HG03066 (cell line): ENCODE data around the gene RRP1B.

Experiments used
- ATAC-seq: cut with Tn5 transposase; IDR thresholded peaks from one replicate; pipeline ENCODE4 v1.9.1; 2021; ENCODE audit warnings: low read depth; ENCODE audit not compliant: unreplicated experiment

The RRP1B gene

GRCh38 chr21:43739621-43740435 is 80.5 kb downstream of the RRP1B start:
- no peak for ATAC-seq

DNA sequence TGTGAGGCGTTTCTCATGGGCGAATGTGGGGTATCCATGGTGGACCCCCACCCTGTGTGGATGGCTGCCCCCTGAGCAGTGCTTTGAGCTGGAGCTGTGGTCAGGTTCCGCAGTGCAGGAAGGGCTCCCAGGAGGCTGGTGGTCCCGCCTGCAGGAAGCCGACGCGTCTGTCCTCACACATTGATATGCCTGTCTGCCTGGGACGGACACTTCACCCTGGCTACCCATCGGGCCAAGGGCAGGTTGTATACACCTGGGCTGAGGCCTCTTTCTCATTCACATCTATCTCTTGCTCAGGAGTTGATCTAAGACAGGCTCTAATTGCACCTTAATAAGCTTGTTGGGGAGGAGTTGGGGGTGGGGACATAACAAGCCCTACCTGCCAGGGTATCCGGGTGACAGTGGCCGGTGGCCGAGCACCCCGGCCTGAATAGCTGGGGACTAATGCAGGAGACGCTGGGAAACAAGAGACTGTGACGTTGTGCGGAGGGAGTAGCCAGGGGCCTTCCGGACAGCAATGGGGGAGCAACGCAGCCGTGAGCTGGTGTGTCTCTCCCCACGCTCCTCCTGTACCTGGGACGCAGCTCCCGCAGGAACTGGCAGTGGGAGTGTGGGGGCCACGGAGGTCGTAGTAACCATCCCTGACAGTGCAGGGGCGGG is 81.3 kb downstream of the RRP1B start:
- ATAC-seq, result no peak

- ATAC-seq, result no peak
Measured at GRCh38 chr21:43741423-43742096, 82.2 kb downstream of the RRP1B start.

GRCh38 chr21:43743947-43744346 is 84.6 kb downstream of the RRP1B start:
- ATAC-seq, result no peak

GRCh38 chr21:43744725-43745124 is 85.4 kb downstream of the RRP1B start:
- no peak for ATAC-seq
